GM21619 (cell line): ENCODE measurements around the gene MECP2.

Experiments
- ATAC-seq: cut with Tn5 transposase; IDR thresholded peaks from one replicate; pipeline ENCODE4 v1.9.1; 2021; ENCODE audit not compliant: unreplicated experiment

Gene MECP2

GRCh38 chrX:154038656-154039055 lies 58.9 kb downstream of the MECP2 start:
- ATAC-seq, result no peak

DNA sequence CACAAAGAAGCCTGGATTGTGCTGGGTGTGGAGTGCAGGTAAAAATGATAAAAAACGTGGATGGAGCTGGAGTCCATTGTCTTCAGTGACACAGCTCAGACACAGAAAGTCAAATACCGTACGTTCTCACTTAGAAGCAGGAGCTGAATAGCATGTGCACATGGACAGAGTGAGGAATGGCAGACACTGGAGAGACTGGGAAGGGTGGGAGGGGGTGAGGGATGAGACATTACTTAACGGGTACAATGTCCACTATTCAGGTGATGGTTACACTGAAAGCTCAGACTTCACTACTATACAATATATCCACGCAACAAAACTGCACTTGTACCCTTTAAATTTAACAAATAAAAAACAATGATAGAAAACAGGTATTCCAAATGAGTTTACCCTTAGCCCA lies 59.8 kb downstream of the MECP2 start:
- no peak for ATAC-seq

DNA sequence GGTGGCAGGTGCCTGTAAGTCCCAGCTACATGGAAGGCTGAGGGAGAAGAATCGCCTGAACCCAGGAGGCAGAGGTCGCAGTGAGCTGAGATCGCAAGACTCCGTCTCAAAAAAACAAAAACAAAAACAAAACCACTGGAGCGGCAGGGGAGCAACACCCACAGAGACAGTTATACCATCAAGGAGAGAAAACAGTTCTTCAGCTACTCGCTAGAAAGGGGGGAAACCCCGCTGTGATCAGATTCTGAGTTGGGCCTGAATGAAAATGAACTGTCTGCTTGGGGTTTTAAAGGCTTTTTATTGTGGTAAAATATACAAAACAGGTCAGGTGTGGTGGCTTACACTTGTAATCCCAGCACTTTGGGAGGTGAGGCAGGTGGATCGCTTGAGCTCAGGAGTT lies 61.0 kb downstream of the MECP2 start:
- ATAC-seq, result no peak

GRCh38 chrX:154033848-154034247 lies 63.7 kb downstream of the MECP2 start:
- ATAC-seq, result no peak

GRCh38 chrX:154032653-154033052 lies 64.9 kb downstream of the MECP2 start:
- ATAC-seq, result no peak

- ATAC-seq, result no peak
Observed at GRCh38 chrX:154032160-154032559, 65.4 kb downstream of the MECP2 start.

DNA sequence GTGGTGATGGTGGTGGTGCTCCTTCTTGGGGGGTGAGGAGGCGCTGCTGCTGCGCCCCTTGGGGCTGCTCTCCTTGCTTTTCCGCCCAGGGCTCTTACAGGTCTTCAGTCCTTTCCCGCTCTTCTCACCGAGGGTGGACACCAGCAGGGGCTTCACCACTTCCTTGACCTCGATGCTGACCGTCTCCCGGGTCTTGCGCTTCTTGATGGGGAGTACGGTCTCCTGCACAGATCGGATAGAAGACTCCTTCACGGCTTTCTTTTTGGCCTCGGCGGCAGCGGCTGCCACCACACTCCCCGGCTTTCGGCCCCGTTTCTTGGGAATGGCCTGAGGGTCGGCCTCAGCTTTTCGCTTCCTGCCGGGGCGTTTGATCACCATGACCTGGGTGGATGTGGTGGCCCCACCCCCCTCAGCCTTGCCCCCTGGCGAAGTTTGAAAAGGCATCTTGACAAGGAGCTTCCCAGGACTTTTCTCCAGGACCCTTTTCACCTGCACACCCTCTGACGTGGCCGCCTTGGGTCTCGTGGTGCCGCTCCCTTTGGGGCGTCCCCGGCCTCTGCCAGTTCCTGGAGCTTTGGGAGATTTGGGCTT lies 66.7 kb downstream of the MECP2 start:
- no peak for ATAC-seq

DNA sequence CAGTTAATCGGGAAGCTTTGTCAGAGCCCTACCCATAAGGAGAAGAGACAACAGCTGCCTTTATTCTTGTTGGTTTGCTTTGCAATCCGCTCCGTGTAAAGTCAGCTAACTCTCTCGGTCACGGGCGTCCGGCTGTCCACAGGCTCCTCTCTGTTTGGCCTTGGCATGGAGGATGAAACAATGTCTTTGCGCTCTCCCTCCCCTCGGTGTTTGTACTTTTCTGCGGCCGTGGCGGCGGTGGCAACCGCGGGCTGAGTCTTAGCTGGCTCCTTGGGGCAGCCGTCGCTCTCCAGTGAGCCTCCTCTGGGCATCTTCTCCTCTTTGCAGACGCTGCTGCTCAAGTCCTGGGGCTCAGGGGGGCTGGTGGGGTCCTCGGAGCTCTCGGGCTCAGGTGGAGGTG lies 67.3 kb downstream of the MECP2 start:
- ATAC-seq, result no peak

GRCh38 chrX:154029439-154029838 lies 68.1 kb downstream of the MECP2 start:
- no peak for ATAC-seq

DNA sequence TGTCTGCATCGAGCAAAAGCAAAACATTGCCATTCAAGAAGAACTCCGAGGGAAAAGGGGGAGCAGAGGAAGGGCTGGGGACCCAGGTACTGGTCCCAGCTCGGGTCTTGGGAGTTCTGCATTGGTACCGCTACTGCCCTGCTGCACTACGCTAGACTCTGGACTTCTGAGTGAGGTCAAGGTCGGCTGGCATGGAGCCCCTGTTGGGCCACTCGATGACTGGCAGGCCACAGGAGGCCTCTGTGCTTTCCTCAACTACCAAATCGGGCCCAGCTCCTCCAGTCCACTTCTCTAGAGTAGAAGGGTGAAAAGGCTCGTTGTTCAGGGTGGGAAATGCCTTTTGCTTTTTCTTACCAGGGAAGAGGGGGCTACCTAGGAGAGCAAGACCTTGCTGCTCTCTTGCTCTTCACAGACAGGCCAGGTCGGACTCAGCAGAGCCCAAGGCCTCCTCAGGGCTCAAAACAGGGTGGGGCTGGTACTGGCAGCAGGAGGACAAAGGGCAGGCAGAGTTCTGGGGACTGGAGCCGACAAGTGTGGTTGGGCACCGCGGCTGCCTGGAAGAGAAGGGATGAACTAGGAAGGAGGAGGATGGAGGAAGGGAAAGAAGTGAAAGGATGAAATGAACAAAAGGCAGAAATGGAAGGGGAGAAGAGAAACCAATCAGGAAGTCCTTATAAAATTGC lies 68.9 kb downstream of the MECP2 start:
- ATAC-seq, result no peak

DNA sequence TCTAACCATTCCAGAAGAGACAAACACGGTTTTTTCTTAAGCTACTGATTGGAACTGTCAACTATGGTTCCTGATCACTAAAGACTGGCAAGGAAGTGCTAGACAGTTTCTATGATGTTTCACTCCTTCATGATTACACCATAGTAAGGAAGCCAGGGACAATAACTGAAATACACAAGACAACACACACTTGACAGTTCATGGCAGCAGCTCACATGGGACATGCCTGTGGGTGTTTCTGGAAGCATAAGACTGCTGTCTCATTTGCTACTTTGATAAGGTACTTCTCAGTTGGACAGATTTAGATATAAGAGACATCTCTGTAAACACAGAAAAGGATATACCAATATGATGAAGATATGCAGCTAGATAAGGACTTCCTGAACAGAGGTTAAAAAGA lies 69.5 kb downstream of the MECP2 start:
- no peak for ATAC-seq

- no peak for ATAC-seq
Observed at GRCh38 chrX:154027022-154027402, 70.5 kb downstream of the MECP2 start.

DNA sequence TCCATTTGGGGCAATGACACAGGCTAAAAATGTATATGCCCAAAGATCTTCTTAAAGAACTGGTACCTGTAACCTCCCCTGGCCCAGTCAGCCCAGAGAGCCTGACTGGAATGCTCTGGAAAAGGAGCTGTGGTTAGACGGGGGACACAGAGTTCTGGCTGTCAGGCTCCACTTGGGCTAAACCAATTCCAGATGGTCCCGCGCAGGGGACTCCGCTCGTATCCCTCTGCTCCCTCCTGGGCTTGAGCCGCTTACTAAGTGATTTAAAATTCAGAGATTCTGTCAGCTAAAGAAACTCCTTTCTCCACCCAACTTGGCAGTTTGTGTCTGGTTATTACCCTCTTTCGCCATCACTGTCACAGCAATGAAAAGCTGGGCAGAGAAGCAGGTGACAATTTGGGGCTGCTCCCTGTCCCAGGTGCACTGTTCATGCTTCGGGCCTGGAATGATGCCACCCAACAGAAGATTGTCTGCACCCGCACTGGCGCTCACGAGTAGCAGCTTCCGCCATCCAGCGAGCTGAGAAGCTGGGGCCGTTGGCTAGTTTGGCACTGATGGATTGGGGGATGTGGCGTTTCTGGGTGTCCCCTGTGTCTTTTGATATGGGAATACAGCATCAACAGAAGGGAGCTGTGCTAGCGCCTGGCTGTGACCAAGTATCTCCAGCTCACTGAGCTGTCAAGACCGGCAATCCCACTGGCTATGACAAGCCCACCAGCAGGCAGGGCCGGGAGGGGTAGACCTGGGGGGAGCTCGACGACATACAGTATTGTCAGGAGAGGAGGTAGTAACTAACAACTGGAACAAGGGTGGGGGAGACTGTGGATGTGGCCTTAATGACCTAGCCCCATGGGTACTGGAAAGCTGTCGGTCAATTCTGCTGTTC lies 71.1 kb downstream of the MECP2 start:
- no peak for ATAC-seq

GRCh38 chrX:154025230-154025629 lies 72.3 kb downstream of the MECP2 start:
- no peak for ATAC-seq

DNA sequence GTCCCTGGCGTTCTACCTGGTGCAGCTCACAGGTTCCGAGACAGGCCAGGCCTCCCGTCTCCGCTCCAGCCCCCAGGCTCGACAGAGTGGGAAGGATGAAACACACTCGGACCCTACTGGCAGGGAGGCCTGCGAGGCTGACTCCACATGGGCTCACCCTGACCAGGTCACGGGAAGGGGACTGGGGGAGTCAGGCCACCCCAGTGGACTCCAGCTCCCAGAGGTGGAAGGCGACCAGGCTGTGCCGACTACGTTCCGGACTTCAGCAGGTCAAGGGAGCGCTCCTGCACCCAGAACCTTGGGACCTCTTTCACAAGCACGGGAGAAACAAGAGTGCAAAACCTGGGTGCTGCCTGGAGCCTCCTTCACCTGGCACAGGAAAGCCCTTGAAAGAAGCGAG lies 73.2 kb downstream of the MECP2 start:
- no peak for ATAC-seq

DNA sequence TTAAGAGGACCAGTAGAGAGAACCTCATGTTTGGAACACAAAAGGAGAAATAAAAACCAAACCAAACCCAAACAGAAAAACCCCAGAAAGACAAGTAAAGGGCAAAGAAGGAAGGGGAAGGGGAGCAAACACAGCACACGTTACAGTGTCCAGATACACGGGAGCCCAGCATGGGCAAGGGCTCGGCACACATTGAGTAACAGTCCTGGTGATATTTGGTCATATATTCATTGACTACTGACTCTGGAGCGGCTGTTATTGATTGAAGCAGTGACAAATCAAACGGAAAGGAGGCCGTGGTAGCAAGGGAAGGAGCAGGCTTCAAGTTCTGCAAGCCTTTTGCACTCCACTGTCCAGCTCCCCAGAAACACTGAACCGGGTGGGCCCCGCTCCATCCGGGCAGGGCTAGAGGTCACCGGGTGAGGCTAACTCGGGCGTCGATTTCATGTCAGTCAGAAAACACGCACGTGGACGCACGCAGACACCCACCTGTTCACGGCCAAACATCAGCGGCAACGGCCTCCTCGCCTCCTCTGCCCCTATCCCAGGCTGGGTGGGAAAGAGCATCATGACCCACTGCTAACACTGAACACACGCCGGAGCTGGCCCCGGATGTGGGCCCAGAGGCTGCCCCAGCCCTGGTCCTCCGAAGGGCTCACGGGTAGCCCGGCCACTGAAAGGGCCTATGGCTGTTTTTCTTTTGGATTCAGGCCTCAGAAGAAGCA lies 74.1 kb downstream of the MECP2 start:
- ATAC-seq, result no peak

DNA sequence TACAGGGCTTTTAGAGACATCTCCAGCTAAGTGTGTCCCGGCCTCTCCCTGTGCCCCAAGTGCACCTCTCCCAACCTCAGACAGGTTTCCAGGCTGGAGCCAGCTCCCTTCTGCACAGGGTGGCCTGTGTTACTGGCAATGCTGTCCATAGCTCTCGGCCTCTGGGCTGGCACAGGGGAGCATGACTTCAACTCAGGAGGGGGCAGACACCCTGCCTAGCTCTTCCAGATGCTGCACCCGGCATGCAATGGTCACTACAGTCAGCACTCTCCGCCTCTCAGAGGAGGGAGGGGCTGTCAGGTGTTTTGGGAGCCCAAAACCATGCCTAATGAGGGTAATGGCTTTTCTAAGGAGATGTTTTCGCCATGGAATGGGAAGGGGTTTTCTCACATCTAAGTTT lies 75.4 kb downstream of the MECP2 start:
- ATAC-seq, result no peak

DNA sequence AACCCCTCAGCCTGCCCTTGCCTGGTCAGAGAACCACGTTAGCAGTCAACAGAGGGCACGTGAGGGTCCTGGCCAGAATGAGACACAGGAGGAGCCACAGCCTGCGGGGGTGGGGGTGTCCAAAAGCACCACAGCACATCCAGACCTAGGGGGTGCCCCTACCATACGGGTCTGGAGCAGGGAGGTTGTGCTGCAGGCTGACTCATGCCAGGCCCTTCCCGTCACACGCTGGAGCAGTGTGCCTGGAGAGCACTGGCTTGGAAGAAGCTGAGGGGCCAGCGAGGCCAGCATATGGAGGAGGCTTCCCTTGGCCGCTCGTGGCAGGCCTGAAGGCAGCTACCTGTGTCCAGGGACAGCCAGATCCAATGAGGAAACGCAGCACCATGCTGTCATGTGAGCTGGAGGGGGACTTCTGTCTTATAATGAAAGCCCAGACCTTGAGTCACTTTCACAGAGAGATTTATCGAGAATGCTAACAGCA lies 76.3 kb downstream of the MECP2 start:
- ATAC-seq, result no peak

DNA sequence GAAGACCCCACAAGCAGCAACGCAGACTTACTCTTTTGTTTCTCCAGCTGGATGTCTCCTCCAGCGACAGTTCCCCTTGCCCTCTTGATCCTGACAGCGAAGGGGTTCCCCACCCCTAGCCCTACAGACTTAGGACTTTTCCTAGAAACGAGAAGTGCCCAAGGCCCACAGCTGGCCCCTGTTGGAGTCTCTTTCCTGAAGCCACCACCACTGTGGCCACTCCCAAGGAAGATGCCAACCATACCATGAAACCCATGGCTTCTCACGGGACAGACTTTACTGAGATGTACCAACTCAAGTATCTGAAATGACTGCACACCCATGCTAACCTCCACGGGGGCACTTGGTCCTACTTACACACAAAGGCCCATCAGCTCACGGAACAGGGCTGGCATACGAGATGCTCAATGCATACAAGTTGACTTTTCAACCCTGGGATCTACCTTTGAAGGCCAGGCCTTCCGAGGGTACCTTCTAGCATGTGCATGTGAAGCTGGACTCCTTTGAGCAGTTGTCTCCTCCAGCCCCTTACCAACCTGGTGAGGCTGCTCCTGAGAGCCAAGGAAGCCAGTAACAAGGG lies 76.9 kb downstream of the MECP2 start:
- no peak for ATAC-seq

DNA sequence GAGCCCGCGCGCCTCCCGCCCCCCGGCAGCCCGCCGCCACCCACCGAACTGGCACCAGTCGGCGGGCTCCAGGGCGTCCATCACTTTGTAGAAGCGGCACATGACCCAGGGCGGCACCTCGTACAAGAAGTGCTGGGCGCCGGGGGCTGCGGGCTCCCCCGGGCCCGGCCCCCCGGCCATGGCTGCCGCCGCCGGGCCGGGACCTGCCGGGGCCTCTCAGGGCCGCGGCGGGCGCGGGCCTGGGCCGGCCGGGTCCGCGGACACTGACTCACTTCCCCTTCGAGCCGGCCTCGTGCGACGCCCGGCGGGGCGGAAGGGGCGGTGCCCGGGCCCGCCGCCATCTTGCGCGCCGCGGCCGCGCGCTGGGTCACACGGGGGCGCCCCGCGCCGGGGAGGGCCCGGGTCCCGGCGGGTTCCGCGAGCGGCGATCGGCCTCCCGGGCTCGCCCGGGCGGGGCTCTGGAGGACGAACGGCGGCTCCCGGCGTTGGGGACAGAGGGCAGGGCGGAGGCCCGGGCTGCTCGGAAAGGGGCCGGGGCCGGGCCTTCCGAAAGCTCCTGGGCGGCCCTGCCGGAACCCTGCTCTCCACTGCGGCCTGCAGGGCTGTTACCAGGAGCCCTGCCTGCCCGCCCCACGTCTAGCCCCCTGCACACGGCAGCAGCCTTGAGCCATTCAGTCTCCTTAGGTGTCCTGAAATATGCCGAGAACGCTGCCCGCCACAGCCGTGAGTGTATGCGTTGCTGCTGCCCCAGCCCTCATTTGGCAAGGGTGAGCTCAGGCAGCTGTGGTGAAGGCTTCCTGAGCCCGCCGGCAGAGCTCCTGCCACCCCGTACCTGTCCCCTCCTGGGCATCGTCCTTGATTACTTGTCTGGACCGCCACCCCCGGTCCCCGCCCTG lies 77.6 kb downstream of the MECP2 start, which contains the start of gene IRAK1:
Gene IRAK1 (minus strand): TSS at position 270 of the 896 bp plus-strand sequence. CDS start 90 bp downstream, at position 180.
- ATAC-seq, result peak; percentile 61
